ENCODE data around the gene MGAT3. TPM values are rescaled to one million over a fixed set of nuclear protein-coding genes. Genes with fewer than 3 reads are reported as not detected.
A peak's percentile ranks its signal among the peaks of the same experiment; 100 is the strongest.

MGAT3 gene
- total and polyA plus RNA-seq, 2 of the 13 experiments (the other 11 are each of a cell fraction or from before 2014, with no cell fraction given): 0.11 to 0.15 TPM

DNA sequence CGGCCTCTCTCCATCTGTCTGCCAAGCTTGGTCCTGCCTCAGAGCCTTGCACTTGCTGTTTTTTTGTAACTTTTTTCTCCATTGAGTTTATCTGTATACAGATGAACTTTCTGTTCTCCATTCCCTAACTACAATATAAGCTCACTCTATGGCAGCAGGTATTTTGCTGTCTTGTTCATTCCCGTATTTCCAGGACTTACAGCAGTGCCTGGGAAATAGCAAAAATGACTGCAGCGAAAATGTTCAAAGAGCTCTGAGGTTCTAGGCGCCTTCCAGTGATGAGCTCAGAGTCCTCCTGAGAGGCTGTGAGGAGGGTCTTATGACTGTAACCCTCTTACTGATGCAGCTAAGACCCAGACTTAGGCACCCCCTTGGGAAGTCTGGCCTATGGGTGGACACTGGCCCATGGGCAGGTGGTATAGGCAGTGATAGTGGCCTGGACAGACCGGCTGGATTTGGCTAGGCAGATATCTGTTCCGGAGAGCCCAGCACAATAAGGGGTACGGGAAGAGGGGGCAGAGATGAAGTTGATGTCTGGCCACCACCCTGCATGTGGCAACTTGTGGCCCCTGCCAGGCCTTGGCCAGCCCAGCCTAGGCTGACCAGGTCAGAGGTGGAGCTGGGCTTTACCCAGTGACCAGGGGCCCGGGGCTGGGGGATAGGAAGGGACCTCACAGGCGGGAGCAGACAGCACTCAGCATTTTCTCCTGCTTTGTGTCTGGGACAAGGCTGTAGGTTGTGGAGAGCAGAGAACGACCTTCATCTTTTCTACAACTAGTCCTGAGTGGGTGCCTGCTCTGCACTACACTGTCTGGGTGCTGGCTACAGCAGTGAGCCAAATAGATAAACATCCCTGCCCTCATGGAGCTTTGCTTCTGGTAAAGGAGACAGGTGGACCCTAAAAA is 68.2 kb downstream of the MGAT3 start:
- H3K4me3 ChIP-seq (replicated peaks in 1 of 3; ENCODE audit: insufficient read depth in 1 of 3, low read depth in 2 of 3, low read length in 3 of 3): no peak overlapping the region
- peak; percentile 11 for ATAC-seq
- no peak overlapping the region for H2AFZ ChIP-seq (ENCODE audit: low read length)
- ChIA-PET CTCF (ENCODE audit: low intra/inter-chr PET ratio, low total read pairs) (no interaction called here), POLR2A (interaction anchor here (0.6 to 11.2 kb wide), 8 partner anchors 8 to 520 kb away, joined by 3 to 167 read pairs (median 3); partner anchors contain the start of genes MIEF1, RPS19BP1 and TAB1)
- WGBS (ENCODE audit: low lambda C conversion rate): 83% methylated on average over 8 of the region's 10 CpGs
- no peak for FAIRE-seq
- H3K9me3 ChIP-seq (ENCODE audit: low read length): no peaks in the 10 kb centered on the region
- peaks cover 14 to 37% of the 10 kb centered on the region in 2 experiments for H3K36me3 ChIP-seq (replicated peaks in 1 of 2; ENCODE audit: control insufficient read depth in 1 of 2, insufficient read depth in 2 of 2, low read length in 2 of 2)
- intact Hi-C loops (cut with micrococcal nuclease; ENCODE audit: unreplicated experiment) (no loop called here), in situ Hi-C loops (cut with HindIII; ENCODE audit: extremely low pct_ligation_motif_present, low pct_unique_long_range_greater_than_20kb) (no loop called here)
- H3K4me1 ChIP-seq (ENCODE audit: insufficient read depth, low read length): peaks cover 76% of the 10 kb centered on the region
- peak overlapping the region; percentile 16 for H3K27ac ChIP-seq (ENCODE audit: extremely low read length, insufficient read depth, low read length)
- H3K9ac ChIP-seq (ENCODE audit: insufficient read depth, low read depth, low read length): no peak overlapping the region
- H3K4me2 ChIP-seq (ENCODE audit: low read depth, low read length): no peak overlapping the region
- no TSS peak for BruUV-seq (replicated peaks)
- H3K27me3 ChIP-seq (ENCODE audit: control insufficient read depth in 1 of 2, insufficient read depth in 2 of 2, low read length in 2 of 2): no peaks in the 10 kb centered on the region; a peak in 1 of 5 replicates
- peaks cover 73% of the 10 kb centered on the region for H4K20me1 ChIP-seq (ENCODE audit: insufficient read depth, low read length)
- no peak for DNase-seq (ENCODE audit: low spot score)
- peaks cover 31% of the 10 kb centered on the region for H3K79me2 ChIP-seq (ENCODE audit: insufficient read depth, low read length)
- TF ChIP-seq, protein P1, sequence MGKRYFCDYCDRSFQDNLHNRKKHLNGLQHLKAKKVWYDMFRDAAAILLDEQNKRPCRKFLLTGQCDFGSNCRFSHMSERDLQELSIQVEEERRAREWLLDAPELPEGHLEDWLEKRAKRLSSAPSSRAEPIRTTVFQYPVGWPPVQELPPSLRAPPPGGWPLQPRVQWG (CRISPR knock-in tag; IDR thresholded peaks at IDR 0.05; ENCODE audit: borderline replicate concordance, low read depth): no peak
- TF ChIP-seq HOXA5 (CRISPR knock-in tag; IDR thresholded peaks at IDR 0.05): no peak
- no peak for TF ChIP-seq KDM5A (IDR thresholded peaks at IDR 0.05; ENCODE audit: borderline replicate concordance, low read length)
- TF ChIP-seq EED (CRISPR knock-in tag; IDR thresholded peaks at IDR 0.05): no peak
- TF ChIP-seq, protein P2, sequence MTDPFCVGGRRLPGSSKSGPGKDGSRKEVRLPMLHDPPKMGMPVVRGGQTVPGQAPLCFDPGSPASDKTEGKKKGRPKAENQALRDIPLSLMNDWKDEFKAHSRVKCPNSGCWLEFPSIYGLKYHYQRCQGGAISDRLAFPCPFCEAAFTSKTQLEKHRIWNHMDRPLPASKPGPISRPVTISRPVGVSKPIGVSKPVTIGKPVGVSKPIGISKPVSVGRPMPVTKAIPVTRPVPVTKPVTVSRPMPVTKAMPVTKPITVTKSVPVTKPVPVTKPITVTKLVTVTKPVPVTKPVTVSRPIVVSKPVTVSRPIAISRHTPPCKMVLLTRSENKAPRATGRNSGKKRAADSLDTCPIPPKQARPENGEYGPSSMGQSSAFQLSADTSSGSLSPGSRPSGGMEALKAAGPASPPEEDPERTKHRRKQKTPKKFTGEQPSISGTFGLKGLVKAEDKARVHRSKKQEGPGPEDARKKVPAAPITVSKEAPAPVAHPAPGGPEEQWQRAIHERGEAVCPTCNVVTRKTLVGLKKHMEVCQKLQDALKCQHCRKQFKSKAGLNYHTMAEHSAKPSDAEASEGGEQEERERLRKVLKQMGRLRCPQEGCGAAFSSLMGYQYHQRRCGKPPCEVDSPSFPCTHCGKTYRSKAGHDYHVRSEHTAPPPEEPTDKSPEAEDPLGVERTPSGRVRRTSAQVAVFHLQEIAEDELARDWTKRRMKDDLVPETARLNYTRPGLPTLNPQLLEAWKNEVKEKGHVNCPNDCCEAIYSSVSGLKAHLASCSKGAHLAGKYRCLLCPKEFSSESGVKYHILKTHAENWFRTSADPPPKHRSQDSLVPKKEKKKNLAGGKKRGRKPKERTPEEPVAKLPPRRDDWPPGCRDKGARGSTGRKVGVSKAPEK (CRISPR knock-in tag; IDR thresholded peaks at IDR 0.05; ENCODE audit: borderline replicate concordance): no peak
- 0 out of 2 replicates have a peak, but pooled peaks have one; percentile 19 for TF ChIP-seq ZSCAN21 (CRISPR knock-in tag; IDR thresholded peaks at IDR 0.05; ENCODE audit: borderline replicate concordance)
- TF ChIP-seq FOXO1 (CRISPR knock-in tag; IDR thresholded peaks at IDR 0.05): no peak
- no peak for TF ChIP-seq ZNF496 (CRISPR knock-in tag; IDR thresholded peaks at IDR 0.05; ENCODE audit: insufficient replicate concordance)
- TF ChIP-seq, protein P3, sequence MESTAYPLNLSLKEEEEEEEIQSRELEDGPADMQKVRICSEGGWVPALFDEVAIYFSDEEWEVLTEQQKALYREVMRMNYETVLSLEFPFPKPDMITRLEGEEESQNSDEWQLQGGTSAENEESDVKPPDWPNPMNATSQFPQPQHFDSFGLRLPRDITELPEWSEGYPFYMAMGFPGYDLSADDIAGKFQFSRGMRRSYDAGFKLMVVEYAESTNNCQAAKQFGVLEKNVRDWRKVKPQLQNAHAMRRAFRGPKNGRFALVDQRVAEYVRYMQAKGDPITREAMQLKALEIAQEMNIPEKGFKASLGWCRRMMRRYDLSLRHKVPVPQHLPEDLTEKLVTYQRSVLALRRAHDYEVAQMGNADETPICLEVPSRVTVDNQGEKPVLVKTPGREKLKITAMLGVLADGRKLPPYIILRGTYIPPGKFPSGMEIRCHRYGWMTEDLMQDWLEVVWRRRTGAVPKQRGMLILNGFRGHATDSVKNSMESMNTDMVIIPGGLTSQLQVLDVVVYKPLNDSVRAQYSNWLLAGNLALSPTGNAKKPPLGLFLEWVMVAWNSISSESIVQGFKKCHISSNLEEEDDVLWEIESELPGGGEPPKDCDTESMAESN (CRISPR knock-in tag; conservative IDR thresholded peaks at IDR 0.05): 0 out of 2 replicates have a peak, but pooled peaks have one; percentile 58
- TF ChIP-seq ZNF329 (CRISPR knock-in tag; IDR thresholded peaks at IDR 0.05; ENCODE audit: low read depth): no peak
- no peak for TF ChIP-seq RAD51 (IDR thresholded peaks at IDR 0.05; ENCODE audit: borderline replicate concordance)
- no peak for TF ChIP-seq CHD2 (IDR thresholded peaks at IDR 0.05; ENCODE audit: low read depth, low read length)
- TF ChIP-seq ZBTB7B (CRISPR knock-in tag; IDR thresholded peaks at IDR 0.05): no peak
- TF ChIP-seq, protein P4, sequence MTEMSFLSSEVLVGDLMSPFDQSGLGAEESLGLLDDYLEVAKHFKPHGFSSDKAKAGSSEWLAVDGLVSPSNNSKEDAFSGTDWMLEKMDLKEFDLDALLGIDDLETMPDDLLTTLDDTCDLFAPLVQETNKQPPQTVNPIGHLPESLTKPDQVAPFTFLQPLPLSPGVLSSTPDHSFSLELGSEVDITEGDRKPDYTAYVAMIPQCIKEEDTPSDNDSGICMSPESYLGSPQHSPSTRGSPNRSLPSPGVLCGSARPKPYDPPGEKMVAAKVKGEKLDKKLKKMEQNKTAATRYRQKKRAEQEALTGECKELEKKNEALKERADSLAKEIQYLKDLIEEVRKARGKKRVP (CRISPR knock-in tag; IDR thresholded peaks at IDR 0.05): no peak
- no peak for TF ChIP-seq ZFP90 (CRISPR knock-in tag; IDR thresholded peaks at IDR 0.05; ENCODE audit: borderline replicate concordance)
- TF ChIP-seq TEAD3 (CRISPR knock-in tag; optimal IDR thresholded peaks at IDR 0.05; ENCODE audit: borderline replicate concordance): no peak
- no peak for TF ChIP-seq ISX (CRISPR knock-in tag; conservative IDR thresholded peaks at IDR 0.05)
- no peak for TF ChIP-seq MBD4 (IDR thresholded peaks at IDR 0.05; ENCODE audit: borderline replicate concordance, low read length)
